Small intestine (tissue), 7 donors: Measurements from ENCODE around the gene KCNJ10. TPM values are rescaled to one million over a fixed set of nuclear protein-coding genes. Genes with fewer than 3 reads are reported as not detected.
A peak's percentile ranks its signal among the peaks of the same experiment; 100 is the strongest.
"Not testable (repeated sequence)": the region's sequence is repeated elsewhere in the genome, so short reads cannot be mapped to it uniquely, and the experiment has no call there.

Experiments used
- DNase-seq, 2 donors: peaks; one replicate each; pipeline versions ENCODE4 v3.0.0 to v3.0.0-alpha.2; 2013
- FAIRE-seq: peaks from 2 replicates; lab custom pipeline; 2012; peaks lifted over from hg19 to GRCh38; lab: Jason Lieb, UNC
- H3K27ac ChIP-seq, 3 donors: one replicate each; pipeline ENCODE4 v1.5.1; 2013; ENCODE audit warnings: low read length in 2 of 3, mild to moderate bottlenecking in 2 of 3, control low read depth in 1 of 3, inconsistent platforms in 1 of 3, low read depth in 1 of 3, moderate library complexity in 1 of 3
- H3K27me3 ChIP-seq, 3 donors: one replicate each; pipeline ENCODE4 v1.6.1; 2013; ENCODE audit warnings: low read length in 3 of 3, inconsistent platforms in 1 of 3; ENCODE audit not compliant: control insufficient read depth in 3 of 3, insufficient read depth in 3 of 3
- H3K36me3 ChIP-seq, 3 donors: one replicate each; pipeline ENCODE4 v1.6.1; 2013; ENCODE audit warnings: low read length in 3 of 3, inconsistent platforms in 1 of 3, low read depth in 1 of 3, mild to moderate bottlenecking in 1 of 3, moderate library complexity in 1 of 3; ENCODE audit not compliant: control insufficient read depth in 3 of 3, insufficient read depth in 2 of 3
- H3K4me1 ChIP-seq, 3 donors: one replicate each; pipeline ENCODE4 v1.6.1; 2013; ENCODE audit warnings: low read length in 2 of 3, inconsistent platforms in 1 of 3, low read depth in 1 of 3, mild to moderate bottlenecking in 1 of 3, moderate library complexity in 1 of 3; ENCODE audit not compliant: control insufficient read depth in 3 of 3, insufficient read depth in 2 of 3
- H3K4me3 ChIP-seq, 3 donors: one replicate each; pipeline ENCODE4 v1.5.1; 2013; ENCODE audit warnings: low read length in 3 of 3, control low read depth in 1 of 3, inconsistent platforms in 1 of 3, low read depth in 1 of 3, mild to moderate bottlenecking in 1 of 3, moderate library complexity in 1 of 3
- H3K9me3 ChIP-seq, 2 donors: one replicate each; pipeline ENCODE4 v1.6.1; 2013; ENCODE audit warnings: low read depth in 1 of 2, low read length in 1 of 2; ENCODE audit not compliant: control insufficient read depth in 2 of 2, insufficient read depth in 1 of 2
- WGBS, 3 donors: extraction: QIAGEN DNeasy Blood & Tissue Kit; methylation state at CpG; one replicate each; pipeline ENCODE4 v1.1.7; 2013; 5-methylcytosine and 5-hydroxymethylcytosine counted together
- polyA plus RNA-seq, 4 donors: library from polyadenylated mRNA; stranded (reverse) in 3 of 4; unstranded in 1 of 4; fragments of 200-250 nt in 3 of 4; fragments of 120-200 nt in 1 of 4; gene quantifications; one replicate each; pipeline versions ENCODE4 v1.2.1 to v1.2.3, GENCODE V29; 2013
- donor health status: healthy with polysubstance abuse.
- donor health status: control.
- donor health status: control.
- donor health status: Bipolar disorder and iron deficiency.
- donor health status: healthy.

KCNJ10 gene
- polyA plus RNA-seq, 4 donors: 0.25 to 0.47 TPM; not detected in 2

GRCh38 chr1:160052936-160053335 lies 17.0 kb downstream of the KCNJ10 start:
- FAIRE-seq (no peak), DNase-seq (no peak)
- H3K36me3 ChIP-seq: no peaks in the 10 kb centered on the region
- 59 to 78% (median 70%) methylated on average over 6 of the region's 6 CpGs for WGBS, 3 donors
- peaks cover 0 to 35% (median 0%) of the 10 kb centered on the region in 3 donors for H3K27me3 ChIP-seq
- H3K27ac ChIP-seq: no peak overlapping the region
- no peaks in the 10 kb centered on the region for H3K9me3 ChIP-seq
- no peaks in the 10 kb centered on the region for H3K4me1 ChIP-seq
- H3K4me3 ChIP-seq: no peak overlapping the region

DNA sequence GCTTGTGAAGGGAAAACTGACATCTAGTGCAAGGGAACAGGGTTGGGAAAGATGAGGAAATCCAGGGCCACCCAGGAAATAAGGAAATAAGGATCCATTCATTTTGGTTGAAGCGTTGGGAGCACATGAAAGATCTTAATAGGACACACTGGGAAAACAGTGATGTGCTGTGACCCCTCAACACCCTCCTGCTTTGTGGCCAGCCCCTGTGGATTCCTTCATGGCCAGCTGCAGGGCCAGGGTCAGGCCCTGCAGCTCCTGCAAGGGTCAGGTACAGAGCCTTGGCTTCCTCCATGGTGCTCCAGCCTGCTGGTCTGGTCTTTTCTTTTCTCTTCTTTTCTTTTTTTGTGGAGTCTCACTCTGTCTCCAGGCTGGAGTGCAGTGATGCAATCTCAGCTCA lies 19.3 kb downstream of the KCNJ10 start:
- Histone ChIP-seq H3K4me3 (no peak overlapping the region), H3K4me1 (peaks cover 0 to 17% (median 9%) of the 10 kb centered on the region in 3 donors), H3K36me3 (no peaks in the 10 kb centered on the region), H3K27me3 (peaks cover 0 to 25% (median 0%) of the 10 kb centered on the region in 3 donors), H3K27ac (no peak overlapping the region), H3K9me3 (no peaks in the 10 kb centered on the region)
- FAIRE-seq (no peak), DNase-seq (no peak)
- WGBS, 3 donors: 76 to 84% (median 82%) methylated on average over 1 of the region's 1 CpG

- not testable (repeated sequence) for FAIRE-seq, H3K4me3 ChIP-seq, H3K27ac ChIP-seq, H3K36me3 ChIP-seq, DNase-seq, H3K9me3 ChIP-seq
- Histone ChIP-seq H3K4me1 (peaks cover 0 to 17% (median 9%) of the 10 kb centered on the region in 3 donors), H3K27me3 (peaks cover 0 to 23% (median 0%) of the 10 kb centered on the region in 3 donors)
- WGBS, 3 donors: 69 to 80% (median 78%) methylated on average over 2 of the region's 2 CpGs
These were observed 19.8 kb downstream of the KCNJ10 start for GRCh38 chr1:160050182-160050581.

DNA sequence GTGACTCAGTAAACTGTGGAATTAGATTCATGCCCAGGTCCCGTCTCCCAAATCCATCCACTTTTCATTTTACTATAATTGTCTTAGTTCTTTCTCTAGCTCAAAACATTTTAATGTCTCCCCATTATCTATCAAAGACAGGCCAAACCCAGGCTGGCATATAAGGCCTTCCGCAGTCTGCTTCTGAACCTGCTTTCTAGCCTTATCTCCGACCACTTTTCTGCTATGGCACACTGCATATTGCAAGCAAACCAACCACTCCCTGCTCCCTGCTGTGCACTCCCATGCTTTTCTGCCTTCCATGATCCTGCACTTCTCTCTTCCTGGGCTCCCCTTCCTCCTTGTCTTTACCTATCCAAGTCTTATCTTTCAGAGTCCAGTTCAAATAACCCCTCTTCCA lies 20.9 kb downstream of the KCNJ10 start:
- Histone ChIP-seq H3K4me1 (peaks cover 0 to 17% (median 9%) of the 10 kb centered on the region in 3 donors), H3K4me3 (no peak overlapping the region), H3K36me3 (no peaks in the 10 kb centered on the region), H3K9me3 (no peaks in the 10 kb centered on the region), H3K27me3 (peaks cover 0 to 23% (median 0%) of the 10 kb centered on the region in 3 donors), H3K27ac (no peak overlapping the region)
- DNase-seq (no peak), FAIRE-seq (no peak)
- WGBS, 3 donors: 82 to 91% (median 83%) methylated on average over 3 of the region's 3 CpGs

GRCh38 chr1:160048335-160048734 lies 21.6 kb downstream of the KCNJ10 start:
- no peaks in the 10 kb centered on the region for H3K9me3 ChIP-seq

DNA sequence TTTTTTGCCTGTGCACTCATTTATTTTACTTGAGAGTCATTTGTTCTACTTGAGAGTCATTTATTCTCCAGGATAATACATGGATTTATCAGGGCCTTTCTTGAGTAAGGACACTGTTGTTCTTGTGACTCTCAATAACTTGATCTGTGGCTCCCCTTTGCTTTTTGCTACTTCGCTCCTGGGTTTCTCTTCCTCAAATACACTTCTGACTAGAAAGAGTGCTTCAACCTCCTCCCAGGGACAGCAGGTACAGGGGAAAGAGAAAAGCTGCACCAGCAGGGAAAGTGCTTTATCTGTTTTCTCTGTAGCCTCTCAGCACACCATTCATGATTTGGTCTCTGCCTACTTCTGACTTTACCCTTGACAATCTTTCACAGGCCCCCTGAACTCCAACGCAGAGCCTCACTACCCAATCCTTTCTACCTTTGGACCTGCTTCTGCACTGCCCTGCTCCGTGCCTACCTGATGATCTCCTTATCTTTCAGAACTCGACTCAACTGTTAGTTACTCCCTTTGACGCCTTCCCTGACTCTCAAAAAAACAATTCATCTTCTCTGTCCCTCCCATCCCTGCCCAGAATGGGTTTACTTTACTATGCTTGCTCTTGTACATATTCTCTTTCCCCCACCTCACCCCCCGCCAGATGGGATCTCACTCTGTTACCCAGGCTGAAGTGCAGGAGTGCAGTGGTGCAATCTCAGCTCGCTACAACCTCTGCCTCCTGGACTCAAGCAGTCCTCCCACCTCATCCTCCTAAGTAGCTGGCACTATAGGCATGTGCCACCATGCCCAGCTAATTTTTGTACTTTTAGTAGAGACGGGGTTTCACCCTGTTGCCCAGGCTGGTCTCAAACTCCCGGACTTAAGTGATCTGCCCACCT lies 22.6 kb downstream of the KCNJ10 start:
- H3K4me3 ChIP-seq: no peak overlapping the region
- FAIRE-seq: no peak

More at GRCh38 chr1:160048335-160048734, 21.6 kb downstream of the KCNJ10 start:
- Histone ChIP-seq H3K4me3 (no peak overlapping the region), H3K27me3 (peaks cover 0 to 18% (median 0%) of the 10 kb centered on the region in 3 donors), H3K4me1 (peaks cover 0 to 17% (median 9%) of the 10 kb centered on the region in 3 donors), H3K36me3 (no peaks in the 10 kb centered on the region), H3K27ac (no peak overlapping the region)
- FAIRE-seq: no peak
- DNase-seq: no peak

GRCh38 chr1:160046494-160047110 lies 23.4 kb downstream of the KCNJ10 start:
- Histone ChIP-seq H3K36me3 (no peaks in the 10 kb centered on the region), H3K27me3 (peaks cover 0 to 4% (median 0%) of the 10 kb centered on the region in 3 donors), H3K9me3 (no peaks in the 10 kb centered on the region), H3K4me3 (no peak overlapping the region), H3K27ac (no peak overlapping the region), H3K4me1 (peaks cover 0 to 17% (median 9%) of the 10 kb centered on the region in 3 donors)
- FAIRE-seq (no peak), DNase-seq (peak; percentile 46 to 51)
- 4 to 5% (median 5%) methylated on average over 11 of the region's 11 CpGs for WGBS, 3 donors

More for the DNA sequence above, 22.6 kb downstream of the KCNJ10 start:
- Histone ChIP-seq H3K36me3 (no peaks in the 10 kb centered on the region), H3K27me3 (peaks cover 0 to 8% (median 0%) of the 10 kb centered on the region in 3 donors), H3K9me3 (no peaks in the 10 kb centered on the region), H3K27ac (no peak overlapping the region), H3K4me1 (peaks cover 0 to 17% (median 9%) of the 10 kb centered on the region in 3 donors)
- 49 to 62% (median 50%) methylated on average over 9 of the region's 9 CpGs for WGBS, 3 donors
- peak; percentile 27 to 34 for DNase-seq

- FAIRE-seq: no peak
- Histone ChIP-seq H3K4me1 (peaks cover 0 to 17% (median 12%) of the 10 kb centered on the region in 3 donors), H3K9me3 (no peaks in the 10 kb centered on the region), H3K27me3 (no peaks in the 10 kb centered on the region), H3K27ac (no peak overlapping the region), H3K36me3 (no peaks in the 10 kb centered on the region), H3K4me3 (no peak overlapping the region)
- 11 to 50% (median 41%) methylated on average over 2 of the region's 2 CpGs for WGBS, 3 donors
- peak; percentile 24 to 49 for DNase-seq
These were observed 24.3 kb downstream of the KCNJ10 start for GRCh38 chr1:160045653-160046052.
